ENCODE data around the gene CATSPERE.
A peak's percentile ranks its signal among the peaks of the same experiment; 100 is the strongest.

The CATSPERE gene

DNA sequence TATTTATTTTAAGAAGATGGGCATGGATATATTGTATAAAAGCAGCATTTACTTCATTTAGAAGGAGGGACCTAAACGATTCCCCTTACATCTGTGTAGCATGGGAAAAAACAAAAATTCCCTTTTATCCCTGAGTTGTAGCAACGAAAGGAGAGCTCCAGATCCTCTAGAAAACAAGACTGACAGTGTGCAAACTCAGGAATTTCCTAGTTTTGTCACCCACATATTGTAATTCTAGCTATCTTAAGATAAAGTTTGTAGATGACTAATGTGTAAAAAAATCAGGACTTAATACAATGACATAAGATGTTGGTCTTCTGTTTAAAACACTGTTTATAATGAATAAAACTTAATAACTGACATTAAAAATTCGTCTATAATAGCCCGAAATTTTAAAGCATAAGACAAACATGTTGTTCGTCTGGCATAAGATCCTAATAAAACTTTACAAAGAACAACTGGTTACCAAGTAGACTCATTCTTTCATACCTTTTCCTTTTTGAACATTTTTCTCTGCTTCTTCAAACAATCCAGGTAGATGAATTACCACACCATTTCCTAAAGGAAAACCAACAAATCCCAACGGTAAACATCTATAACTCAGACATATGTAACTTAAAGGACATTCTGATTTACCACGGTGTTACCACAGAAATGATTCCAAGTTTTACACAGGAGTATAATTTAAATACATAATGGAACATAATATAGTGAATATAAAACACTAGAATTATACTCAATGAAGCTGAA is 24.6 kb upstream of the CATSPERE start:
- Mint-ChIP-seq H3K9me3 (no peaks in the 10 kb centered on the region), H3K4me1 (no peaks in the 10 kb centered on the region), H3K27me3 (ENCODE audit: low read depth) (no peaks in the 10 kb centered on the region), H3K27ac (no peak overlapping the region), H3K36me3 (ENCODE audit: low read depth) (peaks cover 29% of the 10 kb centered on the region), H3K4me3 (no peak overlapping the region)
- TF ChIP-seq, protein P1, sequence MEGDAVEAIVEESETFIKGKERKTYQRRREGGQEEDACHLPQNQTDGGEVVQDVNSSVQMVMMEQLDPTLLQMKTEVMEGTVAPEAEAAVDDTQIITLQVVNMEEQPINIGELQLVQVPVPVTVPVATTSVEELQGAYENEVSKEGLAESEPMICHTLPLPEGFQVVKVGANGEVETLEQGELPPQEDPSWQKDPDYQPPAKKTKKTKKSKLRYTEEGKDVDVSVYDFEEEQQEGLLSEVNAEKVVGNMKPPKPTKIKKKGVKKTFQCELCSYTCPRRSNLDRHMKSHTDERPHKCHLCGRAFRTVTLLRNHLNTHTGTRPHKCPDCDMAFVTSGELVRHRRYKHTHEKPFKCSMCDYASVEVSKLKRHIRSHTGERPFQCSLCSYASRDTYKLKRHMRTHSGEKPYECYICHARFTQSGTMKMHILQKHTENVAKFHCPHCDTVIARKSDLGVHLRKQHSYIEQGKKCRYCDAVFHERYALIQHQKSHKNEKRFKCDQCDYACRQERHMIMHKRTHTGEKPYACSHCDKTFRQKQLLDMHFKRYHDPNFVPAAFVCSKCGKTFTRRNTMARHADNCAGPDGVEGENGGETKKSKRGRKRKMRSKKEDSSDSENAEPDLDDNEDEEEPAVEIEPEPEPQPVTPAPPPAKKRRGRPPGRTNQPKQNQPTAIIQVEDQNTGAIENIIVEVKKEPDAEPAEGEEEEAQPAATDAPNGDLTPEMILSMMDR (IDR thresholded peaks at IDR 0.05; ENCODE audit: unreplicated experiment in 3 of 3) = no peak

DNA sequence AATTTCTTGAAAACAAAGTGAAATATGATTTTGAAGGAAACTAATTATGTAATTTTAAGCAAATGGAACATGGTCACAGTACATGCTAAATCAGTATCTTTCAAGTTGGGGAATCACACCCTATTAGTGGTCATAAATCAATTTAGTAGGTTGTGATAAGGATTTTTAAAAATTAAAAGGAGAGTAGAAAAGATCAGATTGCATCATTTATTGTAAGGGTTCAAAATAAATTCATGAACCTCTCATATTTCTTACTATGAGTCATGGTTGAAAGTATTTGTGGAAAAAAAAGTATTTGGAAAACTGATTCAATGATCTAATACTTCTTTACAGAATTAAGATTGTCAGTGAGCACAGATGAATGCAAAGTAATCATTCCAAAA is 24.0 kb upstream of the CATSPERE start:
- Mint-ChIP-seq H3K4me3 (no peak overlapping the region), H3K27ac (no peak overlapping the region), H3K9me3 (no peaks in the 10 kb centered on the region), H3K27me3 (ENCODE audit: low read depth) (no peaks in the 10 kb centered on the region), H3K36me3 (ENCODE audit: low read depth) (peaks cover 26% of the 10 kb centered on the region), H3K4me1 (no peaks in the 10 kb centered on the region)
- TF ChIP-seq, protein P1 (IDR thresholded peaks at IDR 0.05; ENCODE audit: unreplicated experiment in 3 of 3) = no peak

DNA sequence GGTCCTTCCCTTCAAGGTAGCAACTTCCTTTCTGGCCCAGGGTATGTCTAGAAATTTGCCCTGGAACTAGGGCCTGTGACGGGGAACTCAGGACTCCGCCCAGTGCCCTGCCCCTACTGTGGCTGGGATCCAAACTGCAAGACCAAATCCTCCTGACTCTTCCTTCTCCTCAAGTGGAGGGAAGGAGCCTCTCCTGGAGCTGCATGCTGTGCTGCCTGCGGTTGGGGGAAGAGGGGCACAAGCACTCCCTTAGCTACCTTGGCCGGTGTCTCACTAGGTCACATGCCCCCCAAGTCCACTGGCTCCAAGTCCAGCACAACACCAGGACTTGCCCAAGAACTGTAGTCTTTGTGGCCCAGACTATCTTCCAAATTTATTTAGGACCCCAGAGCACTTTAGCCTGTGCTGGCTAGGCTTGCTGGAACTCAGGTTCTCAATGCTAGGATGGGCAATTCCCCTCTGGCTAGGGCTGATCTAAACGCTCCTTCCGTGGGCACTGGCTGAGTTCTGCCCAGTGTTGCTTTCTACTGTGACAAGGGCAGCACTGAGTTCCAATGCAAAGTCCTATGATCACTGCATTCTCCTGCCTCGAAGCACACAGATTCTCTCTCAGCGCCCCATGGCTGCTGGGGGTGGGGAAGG is 21.6 kb upstream of the CATSPERE start:
- Mint-ChIP-seq H3K9me3 (no peaks in the 10 kb centered on the region), H3K27ac (no peak overlapping the region), H3K27me3 (ENCODE audit: low read depth) (no peaks in the 10 kb centered on the region), H3K36me3 (ENCODE audit: low read depth) (peaks cover 19% of the 10 kb centered on the region), H3K4me1 (no peaks in the 10 kb centered on the region), H3K4me3 (no peak overlapping the region)
- TF ChIP-seq, protein P1 (IDR thresholded peaks at IDR 0.05; ENCODE audit: unreplicated experiment in 3 of 3) = no peak

DNA sequence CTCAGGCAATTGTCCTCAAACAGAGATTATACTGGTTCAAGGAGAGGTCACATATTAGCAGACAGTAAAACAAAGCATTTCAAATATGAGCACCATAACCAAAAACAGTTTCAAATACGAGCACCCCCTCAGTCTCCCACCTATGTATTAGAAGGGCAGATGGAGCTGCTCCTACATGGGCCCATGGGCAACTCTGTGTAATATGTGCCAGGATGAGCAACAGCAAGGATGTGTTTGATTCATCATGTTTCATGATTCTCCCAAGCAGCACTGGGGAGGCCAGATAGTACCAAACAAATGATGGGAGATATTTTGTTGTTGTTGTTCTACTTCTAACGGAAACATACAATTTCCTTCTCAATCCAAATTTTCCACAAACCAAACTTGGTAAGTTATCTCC is 18.2 kb upstream of the CATSPERE start:
- Mint-ChIP-seq H3K4me1 (peaks cover 20% of the 10 kb centered on the region), H3K4me3 (no peak overlapping the region)

DNA sequence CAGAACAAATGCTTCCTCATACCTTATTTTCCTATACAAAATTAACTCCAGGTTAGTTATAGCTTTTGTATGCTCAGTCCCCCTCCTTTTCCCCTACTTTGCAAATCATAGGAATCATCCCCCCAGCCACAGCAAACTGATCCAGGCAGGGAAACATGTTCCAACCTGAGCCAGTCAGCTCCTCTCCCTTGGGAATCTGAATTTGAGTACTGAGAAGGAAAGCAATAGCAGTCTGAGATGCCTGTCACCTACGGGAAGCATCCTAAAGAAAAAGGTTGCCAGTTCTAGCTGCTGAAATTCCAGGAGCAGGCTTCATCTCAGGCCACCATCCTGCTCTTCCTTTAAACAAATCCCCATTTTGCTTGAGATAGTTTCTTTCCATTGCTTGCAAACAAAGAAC is 16.2 kb upstream of the CATSPERE start:
- TF ChIP-seq, protein P1 (IDR thresholded peaks at IDR 0.05; ENCODE audit: unreplicated experiment in 3 of 3) = no peak
- H3K9me3 Mint-ChIP-seq = no peaks in the 10 kb centered on the region
- peaks cover 33% of the 10 kb centered on the region for H3K4me1 Mint-ChIP-seq
- peaks cover 4% of the 10 kb centered on the region for H3K36me3 Mint-ChIP-seq (ENCODE audit: low read depth)
- H3K4me3 Mint-ChIP-seq = no peak overlapping the region
- peak overlapping the region in 1 of 3 experiments; percentile 69 for H3K27ac Mint-ChIP-seq
- H3K27me3 Mint-ChIP-seq (ENCODE audit: low read depth) = no peaks in the 10 kb centered on the region

More for the DNA sequence above, 18.2 kb upstream of the CATSPERE start:
- TF ChIP-seq, protein P1 (IDR thresholded peaks at IDR 0.05; ENCODE audit: unreplicated experiment in 3 of 3) = no peak
- H3K36me3 Mint-ChIP-seq (ENCODE audit: low read depth) = peaks cover 4% of the 10 kb centered on the region
- H3K27ac Mint-ChIP-seq = no peak overlapping the region
- no peaks in the 10 kb centered on the region for H3K9me3 Mint-ChIP-seq
- H3K27me3 Mint-ChIP-seq (ENCODE audit: low read depth) = no peaks in the 10 kb centered on the region

Measured in nephron (organoid).